Parathyroid adenoma (tissue), 2 donors: ENCODE data around the gene MPC2.

Source experiments
- H2AFZ ChIP-seq: fragments of 300-600 bp; sonication (generic); one replicate; pipeline ENCODE4 v1.7.0; 2017; ENCODE audit warnings: antibody characterized with exemption, mild to moderate bottlenecking
- H3K27ac ChIP-seq: fragments of 300-600 bp; sonication (generic); one replicate; pipeline ENCODE4 v1.7.0; 2017
- H3K27me3 ChIP-seq: fragments of 300-600 bp; sonication (generic); one replicate; pipeline ENCODE4 v1.7.0; 2017; ENCODE audit warnings: low read length; ENCODE audit not compliant: control insufficient read depth, insufficient read depth
- H3K36me3 ChIP-seq: fragments of 300-600 bp; sonication (generic); one replicate; pipeline ENCODE4 v1.7.0; 2017; ENCODE audit warnings: low read length; ENCODE audit not compliant: control insufficient read depth, insufficient read depth
- H3K4me1 ChIP-seq: fragments of 300-600 bp; sonication (generic); one replicate; pipeline ENCODE4 v1.7.0; 2017; ENCODE audit warnings: control low read depth
- H3K4me2 ChIP-seq: fragments of 300-600 bp; sonication (generic); one replicate; pipeline ENCODE4 v1.7.0; 2017; ENCODE audit warnings: low read length
- H3K4me3 ChIP-seq: fragments of 300-600 bp; sonication (generic); one replicate; pipeline ENCODE4 v1.7.0; 2017; ENCODE audit warnings: low read depth, low read length
- H3K79me2 ChIP-seq: fragments of 300-600 bp; sonication (generic); one replicate; pipeline ENCODE4 v1.7.0; 2017; ENCODE audit warnings: control low read depth
- H3K9ac ChIP-seq: fragments of 300-600 bp; sonication (generic); one replicate; pipeline ENCODE4 v1.7.0; 2017; ENCODE audit warnings: mild to moderate bottlenecking
- H3K9me3 ChIP-seq: fragments of 300-600 bp; sonication (generic); one replicate; pipeline ENCODE4 v1.7.0; 2017; ENCODE audit warnings: low read length; ENCODE audit not compliant: control insufficient read depth
- TF ChIP-seq, protein P1 (sequence below): fragments of 300-600 bp; sonication (generic); IDR thresholded peaks from one replicate; pipeline ENCODE4 v1.7.0; 2017; ENCODE audit warnings: antibody characterized with exemption, mild to moderate bottlenecking
- donor health status: primary hyperparathyroidism.

Gene MPC2

DNA sequence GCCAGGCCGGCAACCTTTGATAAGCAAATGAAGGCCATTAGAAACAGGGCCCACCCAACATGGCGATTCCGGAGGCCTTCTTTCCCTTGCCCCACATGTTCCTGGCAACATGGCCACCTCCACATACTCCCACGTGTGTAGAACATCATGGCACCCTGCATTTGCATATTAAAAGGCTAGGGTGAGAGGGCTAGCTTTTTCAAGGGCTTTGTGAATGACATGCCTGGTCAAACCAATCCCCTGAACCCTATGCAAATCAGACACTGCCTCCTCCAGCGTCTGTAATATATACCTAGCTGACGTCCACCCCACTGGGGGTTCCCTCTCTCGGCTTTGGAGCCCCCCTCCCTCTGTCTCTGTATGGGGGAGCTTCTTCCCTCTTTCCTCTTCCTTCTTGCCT lies 24.6 kb downstream of the MPC2 start:
- H2AFZ ChIP-seq, result no peak overlapping the region
- H3K9me3 ChIP-seq, result no peaks in the 10 kb centered on the region
- H3K4me3 ChIP-seq, result no peak overlapping the region
- TF ChIP-seq, protein P1, sequence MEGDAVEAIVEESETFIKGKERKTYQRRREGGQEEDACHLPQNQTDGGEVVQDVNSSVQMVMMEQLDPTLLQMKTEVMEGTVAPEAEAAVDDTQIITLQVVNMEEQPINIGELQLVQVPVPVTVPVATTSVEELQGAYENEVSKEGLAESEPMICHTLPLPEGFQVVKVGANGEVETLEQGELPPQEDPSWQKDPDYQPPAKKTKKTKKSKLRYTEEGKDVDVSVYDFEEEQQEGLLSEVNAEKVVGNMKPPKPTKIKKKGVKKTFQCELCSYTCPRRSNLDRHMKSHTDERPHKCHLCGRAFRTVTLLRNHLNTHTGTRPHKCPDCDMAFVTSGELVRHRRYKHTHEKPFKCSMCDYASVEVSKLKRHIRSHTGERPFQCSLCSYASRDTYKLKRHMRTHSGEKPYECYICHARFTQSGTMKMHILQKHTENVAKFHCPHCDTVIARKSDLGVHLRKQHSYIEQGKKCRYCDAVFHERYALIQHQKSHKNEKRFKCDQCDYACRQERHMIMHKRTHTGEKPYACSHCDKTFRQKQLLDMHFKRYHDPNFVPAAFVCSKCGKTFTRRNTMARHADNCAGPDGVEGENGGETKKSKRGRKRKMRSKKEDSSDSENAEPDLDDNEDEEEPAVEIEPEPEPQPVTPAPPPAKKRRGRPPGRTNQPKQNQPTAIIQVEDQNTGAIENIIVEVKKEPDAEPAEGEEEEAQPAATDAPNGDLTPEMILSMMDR, result no peak
- H3K27ac ChIP-seq, result no peak overlapping the region
- H3K4me1 ChIP-seq, result no peaks in the 10 kb centered on the region
- H3K79me2 ChIP-seq, result no peaks in the 10 kb centered on the region
- H3K9ac ChIP-seq, result no peak overlapping the region
- H3K4me2 ChIP-seq, result no peak overlapping the region
- H3K36me3 ChIP-seq, result no peaks in the 10 kb centered on the region
- no peaks in the 10 kb centered on the region for H3K27me3 ChIP-seq

DNA sequence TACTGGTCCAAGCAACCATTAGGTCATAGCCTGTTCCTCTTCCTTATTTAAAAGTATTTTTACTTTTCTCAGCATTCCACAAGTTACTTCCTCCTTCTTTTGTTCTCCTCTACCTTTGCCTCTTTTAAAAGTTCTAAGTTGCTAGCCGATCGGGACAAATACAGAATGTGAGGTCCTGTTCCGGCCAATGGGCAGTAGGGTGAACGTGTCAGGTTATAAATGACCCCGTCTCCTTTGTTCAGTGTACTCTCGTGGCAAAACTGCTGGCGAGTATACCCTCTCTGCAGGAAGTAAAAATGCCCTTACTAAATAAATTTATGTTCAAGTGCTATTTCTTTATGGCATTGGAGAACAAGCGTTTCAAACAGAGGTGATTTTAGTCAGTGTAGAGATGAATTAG lies 25.5 kb downstream of the MPC2 start:
- Histone ChIP-seq H3K9me3 (no peaks in the 10 kb centered on the region), H3K36me3 (no peaks in the 10 kb centered on the region), H3K79me2 (no peaks in the 10 kb centered on the region), H3K9ac (no peak overlapping the region), H3K4me2 (no peak overlapping the region), H3K27ac (no peak overlapping the region), H3K4me3 (no peak overlapping the region), H2AFZ (no peak overlapping the region), H3K4me1 (no peaks in the 10 kb centered on the region), H3K27me3 (no peaks in the 10 kb centered on the region)
- TF ChIP-seq, protein P1, result no peak

DNA sequence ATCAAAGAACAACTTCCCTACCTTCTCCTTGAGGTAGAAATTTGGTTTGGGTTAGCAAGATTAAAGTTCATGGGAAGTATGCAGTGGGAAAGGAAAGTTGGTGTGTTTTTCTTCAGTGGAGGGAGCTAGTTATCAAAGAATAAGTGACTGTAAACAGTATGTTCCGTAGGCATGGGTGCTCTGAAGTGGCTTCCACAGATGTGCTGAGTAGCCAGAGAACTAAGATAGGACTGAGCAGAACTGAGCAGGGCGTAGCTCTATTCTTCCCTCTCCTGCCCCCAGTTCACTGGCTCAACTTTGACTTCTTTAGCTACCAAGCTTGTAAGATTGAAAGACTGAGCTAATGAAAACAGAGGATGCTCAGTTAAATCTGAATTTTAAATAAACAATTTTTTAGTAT lies 26.3 kb downstream of the MPC2 start:
- TF ChIP-seq, protein P1, result no peak
- no peak overlapping the region for H3K27ac ChIP-seq
- no peaks in the 10 kb centered on the region for H3K27me3 ChIP-seq
- no peaks in the 10 kb centered on the region for H3K9me3 ChIP-seq
- no peak overlapping the region for H3K4me2 ChIP-seq
- no peaks in the 10 kb centered on the region for H3K36me3 ChIP-seq
- no peaks in the 10 kb centered on the region for H3K4me1 ChIP-seq
- H3K4me3 ChIP-seq, result no peak overlapping the region
- H2AFZ ChIP-seq, result no peak overlapping the region
- no peak overlapping the region for H3K9ac ChIP-seq
- no peaks in the 10 kb centered on the region for H3K79me2 ChIP-seq

DNA sequence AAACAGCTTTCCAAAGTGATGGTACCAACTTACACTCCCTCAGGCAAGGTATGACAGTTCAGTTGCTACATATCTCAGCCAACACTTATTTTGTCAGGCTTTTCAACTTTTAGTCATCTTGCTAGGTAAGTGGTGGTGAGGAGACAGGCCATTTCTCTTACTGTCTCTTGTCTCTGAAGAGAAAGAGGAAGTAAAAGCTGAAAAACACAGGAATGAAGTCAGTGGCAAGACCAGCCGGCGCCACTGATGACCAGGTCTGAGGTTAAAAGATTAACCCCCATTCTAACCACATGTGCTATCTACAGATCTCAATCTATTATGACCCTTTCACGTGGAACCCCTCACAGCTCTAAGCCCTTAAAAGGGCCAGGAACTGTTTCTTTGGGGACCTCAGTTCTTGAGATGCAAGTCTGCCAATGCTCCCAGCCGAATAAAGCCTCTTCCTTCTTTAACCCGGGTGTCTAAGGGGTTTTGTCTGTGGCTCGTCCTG lies 27.1 kb downstream of the MPC2 start:
- no peak overlapping the region for H3K27ac ChIP-seq
- H3K4me2 ChIP-seq, result no peak overlapping the region
- H3K36me3 ChIP-seq, result no peaks in the 10 kb centered on the region
- H3K9me3 ChIP-seq, result no peaks in the 10 kb centered on the region
- H3K4me3 ChIP-seq, result no peak overlapping the region
- H3K9ac ChIP-seq, result no peak overlapping the region
- H3K27me3 ChIP-seq, result no peaks in the 10 kb centered on the region
- H2AFZ ChIP-seq, result no peak overlapping the region
- TF ChIP-seq, protein P1, result no peak
- H3K79me2 ChIP-seq, result no peaks in the 10 kb centered on the region
- no peaks in the 10 kb centered on the region for H3K4me1 ChIP-seq

DNA sequence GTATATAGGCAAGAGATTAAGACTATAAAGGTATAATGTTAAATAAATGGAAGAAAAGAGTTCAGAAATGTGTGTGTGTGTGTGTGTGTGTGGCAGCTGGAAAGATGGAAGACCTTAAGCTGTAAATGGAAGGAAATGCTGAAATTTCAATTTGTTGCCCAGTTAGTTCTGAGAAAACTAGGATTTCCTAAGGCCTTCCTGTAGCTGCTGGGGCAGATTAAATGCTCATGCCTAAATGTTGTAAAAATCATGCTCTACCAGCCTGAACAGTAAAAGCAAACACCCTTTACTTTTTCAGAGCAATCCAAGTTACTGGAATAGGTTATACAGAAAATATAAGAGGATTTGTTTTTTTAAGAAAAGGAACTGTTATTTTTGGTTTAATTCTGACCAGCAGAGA lies 31.2 kb downstream of the MPC2 start:
- H3K4me1 ChIP-seq, result no peaks in the 10 kb centered on the region
- no peaks in the 10 kb centered on the region for H3K79me2 ChIP-seq
- no peaks in the 10 kb centered on the region for H3K36me3 ChIP-seq

More for the DNA sequence above, 31.2 kb downstream of the MPC2 start:
- Histone ChIP-seq H3K4me2 (no peak overlapping the region), H2AFZ (no peak overlapping the region), H3K4me3 (no peak overlapping the region), H3K9me3 (no peaks in the 10 kb centered on the region), H3K27me3 (no peaks in the 10 kb centered on the region), H3K9ac (no peak overlapping the region), H3K27ac (no peak overlapping the region)
- TF ChIP-seq, protein P1, result no peak
